Measurements from ENCODE around the gene SMAD6.

Gene SMAD6

DNA sequence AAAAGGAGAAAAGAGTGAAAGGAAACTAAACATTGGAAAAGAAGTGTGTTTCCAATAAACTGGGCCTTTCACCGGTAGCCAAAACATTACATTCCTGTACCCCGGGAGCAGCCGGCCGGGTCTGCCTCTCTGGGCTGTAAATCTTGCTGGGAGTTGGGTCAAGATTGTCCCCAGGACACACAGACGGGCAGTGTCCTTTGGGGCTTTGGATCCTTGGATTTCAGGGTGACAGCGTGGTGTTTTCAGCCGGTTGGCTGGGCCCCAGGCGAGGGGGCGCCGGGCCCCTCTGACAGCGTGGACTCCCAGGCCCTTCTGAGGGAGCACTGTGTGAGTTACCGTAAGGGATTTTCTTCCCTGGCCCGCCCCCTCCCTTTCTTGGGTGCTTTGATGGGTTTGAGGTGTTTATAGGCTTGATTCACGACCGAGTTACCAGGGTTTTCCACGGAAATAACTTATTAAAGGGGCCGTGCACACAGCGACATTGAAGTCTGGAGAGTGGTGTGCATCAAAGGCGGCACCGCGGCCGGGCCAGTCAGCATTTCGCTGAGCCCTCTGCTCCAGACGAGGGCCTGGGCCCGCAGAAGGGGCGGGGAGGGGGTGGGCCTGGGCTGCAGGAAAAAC is 27.4 kb downstream of the SMAD6 start:
- H3K4me1 ChIP-seq (ENCODE audit: control insufficient read depth, insufficient read depth, low read length), result 0 out of 2 replicates have a peak, but pooled peaks cover 5% of the 10 kb centered on the region
- no peaks in the 10 kb centered on the region for H3K36me3 ChIP-seq (ENCODE audit: control insufficient read depth, insufficient read depth, low read length)
- no peak overlapping the region for H3K4me3 ChIP-seq (ENCODE audit: low read length)
- no peaks in the 10 kb centered on the region for H3K27me3 ChIP-seq (ENCODE audit: control insufficient read depth, insufficient read depth, low read length)
- no peaks in the 10 kb centered on the region for H3K9me3 ChIP-seq (ENCODE audit: control insufficient read depth, insufficient read depth, low read length)
- H3K27ac ChIP-seq (ENCODE audit: low read length), result no peak overlapping the region
- no peak for DNase-seq (ENCODE audit: low read depth, low spot score)
- no CpG with 5 or more reads among the region's 26 CpGs for WGBS (ENCODE audit: insufficient coverage, insufficient read length)

DNA sequence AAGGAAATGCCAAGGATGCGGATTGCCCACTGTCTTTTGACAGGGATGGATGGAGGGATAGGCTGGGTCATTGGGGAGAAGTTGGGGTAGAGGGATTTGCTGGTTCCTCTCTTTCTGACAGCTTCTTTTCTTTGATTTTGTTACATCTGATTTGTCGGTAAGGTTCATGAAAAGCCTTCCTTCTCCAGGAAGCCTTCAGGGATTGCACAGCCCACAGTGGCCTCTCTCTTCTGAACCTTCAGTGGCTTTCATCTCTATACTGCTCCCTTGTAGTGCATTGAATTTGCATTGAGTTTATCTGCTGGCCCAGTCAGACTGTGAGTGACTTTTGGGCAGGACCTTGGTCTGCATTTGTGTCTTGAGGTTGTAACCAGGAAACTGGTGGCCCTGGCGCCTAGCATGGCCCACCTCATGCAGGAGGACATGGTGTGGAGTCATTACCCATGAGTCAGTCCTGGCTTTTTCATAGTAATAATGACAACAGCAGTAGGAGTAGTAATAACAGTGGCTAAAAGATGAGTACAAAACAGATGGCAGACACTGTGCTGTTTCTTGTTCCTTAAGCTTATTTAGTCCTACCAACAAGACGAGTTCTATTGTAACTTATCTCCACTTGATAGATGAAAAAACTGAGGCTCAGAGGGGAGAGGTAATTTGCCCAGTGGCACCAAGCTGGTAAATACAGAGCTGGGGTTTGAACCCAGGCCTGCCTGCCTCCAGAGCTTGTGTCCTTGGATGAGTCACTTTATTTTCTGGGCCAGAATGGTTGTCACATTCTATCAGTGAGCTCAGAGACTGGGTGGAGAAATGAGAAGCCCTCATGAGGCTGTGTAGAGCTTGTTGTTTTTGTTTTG is 28.4 kb downstream of the SMAD6 start:
- no peaks in the 10 kb centered on the region for H3K27me3 ChIP-seq (ENCODE audit: control insufficient read depth, insufficient read depth, low read length)
- no peak overlapping the region for H3K27ac ChIP-seq (ENCODE audit: low read length)
- no CpG with 5 or more reads among the region's 4 CpGs for WGBS (ENCODE audit: insufficient coverage, insufficient read length)
- no peak overlapping the region for H3K4me3 ChIP-seq (ENCODE audit: low read length)
- no peak for DNase-seq (ENCODE audit: low read depth, low spot score)
- no peaks in the 10 kb centered on the region for H3K9me3 ChIP-seq (ENCODE audit: control insufficient read depth, insufficient read depth, low read length)
- H3K4me1 ChIP-seq (ENCODE audit: control insufficient read depth, insufficient read depth, low read length), result 0 out of 2 replicates have a peak, but pooled peaks cover 5% of the 10 kb centered on the region
- H3K36me3 ChIP-seq (ENCODE audit: control insufficient read depth, insufficient read depth, low read length), result no peaks in the 10 kb centered on the region

- no peak for DNase-seq (ENCODE audit: low read depth, low spot score)
- Histone ChIP-seq H3K4me3 (ENCODE audit: low read length) (no peak overlapping the region), H3K4me1 (ENCODE audit: control insufficient read depth, insufficient read depth, low read length) (peaks cover 5% of the 10 kb centered on the region; the same call in 1 of the 2 replicates), H3K36me3 (ENCODE audit: control insufficient read depth, insufficient read depth, low read length) (no peaks in the 10 kb centered on the region), H3K27me3 (ENCODE audit: control insufficient read depth, insufficient read depth, low read length) (no peaks in the 10 kb centered on the region), H3K27ac (ENCODE audit: low read length) (no peak overlapping the region), H3K9me3 (ENCODE audit: control insufficient read depth, insufficient read depth, low read length) (no peaks in the 10 kb centered on the region)
- no CpG with 5 or more reads among the region's 11 CpGs for WGBS (ENCODE audit: insufficient coverage, insufficient read length)
These were observed 31.9 kb downstream of the SMAD6 start for GRCh38 chr15:66733976-66734375.

DNA sequence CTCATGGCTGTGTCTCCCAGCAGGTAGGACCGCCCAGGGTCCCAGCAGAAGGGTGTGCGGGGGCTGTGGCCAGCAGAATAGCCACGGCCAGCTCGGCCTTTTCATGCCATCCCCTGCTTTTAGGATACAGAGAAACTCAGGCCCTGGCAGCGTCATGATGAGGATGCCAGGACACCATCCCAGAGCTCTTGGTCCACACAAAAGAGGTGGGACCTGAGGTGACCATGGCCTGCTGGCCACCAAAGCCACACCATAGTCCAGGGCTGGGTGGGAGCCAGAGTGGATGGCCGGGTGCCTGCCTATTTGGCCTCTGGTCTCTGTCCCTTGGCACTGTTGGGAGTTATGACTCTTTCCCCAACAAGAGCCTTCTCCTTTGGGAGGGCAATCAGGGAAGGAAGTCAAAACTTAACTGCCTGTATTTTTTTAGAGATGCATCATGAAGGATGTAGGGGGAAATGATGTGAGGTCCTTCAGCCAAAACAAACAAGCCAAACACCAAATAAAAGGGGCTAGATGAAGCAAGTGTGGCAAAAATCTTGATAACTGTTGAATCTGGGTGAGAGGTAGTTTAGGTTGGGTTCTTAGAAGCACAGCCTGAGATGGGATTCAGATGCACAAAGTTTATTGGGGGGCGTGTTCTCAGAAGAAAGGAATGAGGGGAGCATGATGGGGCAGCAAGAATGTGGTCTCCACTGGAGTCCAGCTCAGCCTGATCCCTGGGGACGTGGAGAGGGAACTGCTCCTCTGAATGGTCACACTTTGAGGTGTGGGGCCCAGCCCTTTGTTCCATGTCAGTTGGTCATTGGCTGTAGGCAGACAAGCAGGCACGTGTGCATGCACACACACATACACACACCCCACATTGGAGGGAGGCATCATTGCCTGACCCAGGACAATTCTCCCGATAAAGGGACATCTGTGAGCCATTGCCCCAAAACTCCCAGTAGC is 33.2 kb downstream of the SMAD6 start:
- WGBS (ENCODE audit: insufficient coverage, insufficient read length), result no CpG with 5 or more reads among the region's 10 CpGs
- no peak overlapping the region for H3K27ac ChIP-seq (ENCODE audit: low read length)
- H3K4me3 ChIP-seq (ENCODE audit: low read length), result no peak overlapping the region
- no peaks in the 10 kb centered on the region for H3K9me3 ChIP-seq (ENCODE audit: control insufficient read depth, insufficient read depth, low read length)
- no peak for DNase-seq (ENCODE audit: low read depth, low spot score)
- no peaks in the 10 kb centered on the region for H3K36me3 ChIP-seq (ENCODE audit: control insufficient read depth, insufficient read depth, low read length)
- peaks cover 2% of the 10 kb centered on the region; the same call in 1 of the 2 replicates for H3K4me1 ChIP-seq (ENCODE audit: control insufficient read depth, insufficient read depth, low read length)
- no peaks in the 10 kb centered on the region for H3K27me3 ChIP-seq (ENCODE audit: control insufficient read depth, insufficient read depth, low read length)

DNA sequence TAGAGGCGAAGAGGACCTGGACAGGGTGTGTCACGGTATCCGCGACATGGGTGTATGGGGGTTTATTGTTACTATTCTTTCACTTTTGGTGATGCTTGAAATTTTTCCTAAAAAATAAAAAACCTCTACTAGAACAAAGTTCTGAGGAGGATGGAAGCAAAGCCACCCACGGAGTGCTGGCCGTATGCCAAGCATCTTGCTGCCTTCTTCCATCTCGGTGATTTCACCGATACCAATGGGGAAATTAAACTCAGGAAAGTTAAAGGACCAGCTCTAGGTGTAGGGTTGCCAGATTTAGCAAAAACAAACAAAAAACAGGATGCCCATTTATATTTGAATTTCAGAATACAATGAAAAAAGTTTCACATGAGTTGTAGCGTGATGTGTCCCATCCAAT is 33.9 kb downstream of the SMAD6 start:
- Histone ChIP-seq H3K36me3 (ENCODE audit: control insufficient read depth, insufficient read depth, low read length) (no peaks in the 10 kb centered on the region), H3K9me3 (ENCODE audit: control insufficient read depth, insufficient read depth, low read length) (no peaks in the 10 kb centered on the region), H3K27me3 (ENCODE audit: control insufficient read depth, insufficient read depth, low read length) (no peaks in the 10 kb centered on the region), H3K27ac (ENCODE audit: low read length) (no peak overlapping the region), H3K4me1 (ENCODE audit: control insufficient read depth, insufficient read depth, low read length) (peaks cover 2% of the 10 kb centered on the region; the same call in 1 of the 2 replicates), H3K4me3 (ENCODE audit: low read length) (no peak overlapping the region)
- no CpG with 5 or more reads among the region's 9 CpGs for WGBS (ENCODE audit: insufficient coverage, insufficient read length)
- DNase-seq (ENCODE audit: low read depth, low spot score), result no peak

DNA sequence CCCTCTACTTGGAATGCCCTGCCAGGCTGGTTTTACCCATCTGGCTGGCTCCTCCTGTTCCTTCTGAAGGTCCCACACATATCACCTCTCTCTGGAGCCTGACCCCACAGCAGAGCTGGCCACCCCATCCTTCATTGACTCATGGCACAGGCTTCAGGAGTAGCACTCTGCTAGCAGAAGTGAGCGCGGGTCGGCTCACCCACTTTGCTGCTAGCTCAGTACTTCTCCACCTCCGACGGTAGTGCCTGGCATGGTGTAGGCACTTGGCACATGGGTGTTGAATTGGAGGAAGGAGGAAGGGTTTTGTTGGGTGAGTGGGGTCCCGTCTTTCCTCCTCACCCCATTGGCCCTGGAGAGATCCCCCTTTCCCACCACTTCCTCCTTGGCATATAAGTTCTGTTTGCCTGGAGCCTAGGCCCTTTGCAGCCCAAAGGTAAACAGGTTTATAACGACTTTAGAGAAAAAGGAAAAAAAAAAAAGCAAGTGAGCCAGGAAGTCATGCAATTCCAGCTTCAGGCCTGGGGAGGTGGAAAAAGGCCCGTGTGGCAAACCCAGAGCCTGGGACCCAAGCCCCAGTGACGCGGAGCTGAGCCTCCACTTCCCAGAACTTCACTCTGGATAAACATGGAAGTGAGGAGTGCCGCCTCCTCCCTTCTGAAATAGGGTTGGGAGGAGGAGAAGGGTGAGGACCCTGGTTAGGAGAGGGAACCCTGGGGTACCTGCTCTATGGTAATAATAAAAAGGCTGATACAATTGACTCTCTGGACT is 35.4 kb downstream of the SMAD6 start:
- no peak for DNase-seq (ENCODE audit: low read depth, low spot score)
- Histone ChIP-seq H3K4me1 (ENCODE audit: control insufficient read depth, insufficient read depth, low read length) (peaks cover 2% of the 10 kb centered on the region; the same call in 1 of the 2 replicates), H3K9me3 (ENCODE audit: control insufficient read depth, insufficient read depth, low read length) (no peaks in the 10 kb centered on the region), H3K4me3 (ENCODE audit: low read length) (no peak overlapping the region), H3K36me3 (ENCODE audit: control insufficient read depth, insufficient read depth, low read length) (no peaks in the 10 kb centered on the region), H3K27me3 (ENCODE audit: control insufficient read depth, insufficient read depth, low read length) (no peaks in the 10 kb centered on the region), H3K27ac (ENCODE audit: low read length) (no peak overlapping the region)
- no CpG with 5 or more reads among the region's 11 CpGs for WGBS (ENCODE audit: insufficient coverage, insufficient read length)

- Histone ChIP-seq H3K27me3 (ENCODE audit: control insufficient read depth, insufficient read depth, low read length) (no peaks in the 10 kb centered on the region), H3K4me1 (ENCODE audit: control insufficient read depth, insufficient read depth, low read length) (peaks cover 2% of the 10 kb centered on the region; the same call in 1 of the 2 replicates), H3K36me3 (ENCODE audit: control insufficient read depth, insufficient read depth, low read length) (no peaks in the 10 kb centered on the region), H3K9me3 (ENCODE audit: control insufficient read depth, insufficient read depth, low read length) (no peaks in the 10 kb centered on the region), H3K27ac (ENCODE audit: low read length) (no peak overlapping the region), H3K4me3 (ENCODE audit: low read length) (no peak overlapping the region)
- WGBS (ENCODE audit: insufficient coverage, insufficient read length), result no CpG with 5 or more reads among the region's 10 CpGs
- no peak for DNase-seq (ENCODE audit: low read depth, low spot score)
These were observed 36.1 kb downstream of the SMAD6 start for GRCh38 chr15:66738116-66738515.

GRCh38 chr15:66738595-66738994 is 36.6 kb downstream of the SMAD6 start:
- Histone ChIP-seq H3K36me3 (ENCODE audit: control insufficient read depth, insufficient read depth, low read length) (no peaks in the 10 kb centered on the region), H3K9me3 (ENCODE audit: control insufficient read depth, insufficient read depth, low read length) (no peaks in the 10 kb centered on the region), H3K4me1 (ENCODE audit: control insufficient read depth, insufficient read depth, low read length) (peaks cover 2% of the 10 kb centered on the region; the same call in 1 of the 2 replicates), H3K27me3 (ENCODE audit: control insufficient read depth, insufficient read depth, low read length) (no peaks in the 10 kb centered on the region), H3K4me3 (ENCODE audit: low read length) (no peak overlapping the region), H3K27ac (ENCODE audit: low read length) (no peak overlapping the region)
- WGBS (ENCODE audit: insufficient coverage, insufficient read length), result no CpG with 5 or more reads among the region's 10 CpGs
- DNase-seq (ENCODE audit: low read depth, low spot score), result no peak

DNA sequence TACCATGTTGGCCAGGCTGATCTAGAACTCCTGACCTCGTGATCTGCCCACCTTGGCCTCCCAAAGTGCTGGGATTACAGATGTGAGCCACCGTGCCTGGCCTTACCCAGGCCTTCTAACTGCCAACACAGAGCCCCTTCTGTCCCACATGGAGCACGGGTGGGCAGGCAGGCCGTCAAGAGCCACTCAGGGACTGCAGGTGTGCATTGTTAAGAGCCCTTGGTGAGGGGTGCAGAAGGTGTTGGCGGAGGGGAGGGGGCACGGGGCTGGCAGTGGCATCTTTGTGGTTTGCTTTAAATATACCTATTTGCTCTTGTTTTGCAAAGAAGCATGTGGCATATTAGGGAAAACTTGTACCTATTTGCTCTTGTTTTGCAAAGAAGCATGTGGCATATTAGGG is 37.3 kb downstream of the SMAD6 start:
- Histone ChIP-seq H3K9me3 (ENCODE audit: control insufficient read depth, insufficient read depth, low read length) (no peaks in the 10 kb centered on the region), H3K27me3 (ENCODE audit: control insufficient read depth, insufficient read depth, low read length) (no peaks in the 10 kb centered on the region), H3K36me3 (ENCODE audit: control insufficient read depth, insufficient read depth, low read length) (no peaks in the 10 kb centered on the region), H3K4me1 (ENCODE audit: control insufficient read depth, insufficient read depth, low read length) (no peaks in the 10 kb centered on the region; the same call in 1 of the 2 replicates), H3K27ac (ENCODE audit: low read length) (no peak overlapping the region), H3K4me3 (ENCODE audit: low read length) (no peak overlapping the region)
- no peak for DNase-seq (ENCODE audit: low read depth, low spot score)
- no CpG with 5 or more reads among the region's 6 CpGs for WGBS (ENCODE audit: insufficient coverage, insufficient read length)

Data from iPS DF 6.9 (cell line).